GM23338 (cell line): Measurements from ENCODE around the gene ZNF333.

ENCODE experiments used
- CREB1 ChIP-seq: fragments of 250-450 bp; sonication (Bioruptor Pico); IDR thresholded peaks from 2 replicates; pipeline ENCODE4 v1.5.0; 2020; ENCODE audit warnings: low read depth, mild to moderate bottlenecking, moderate library complexity
- EZH2 ChIP-seq: fragments of 200-600 bp; sonication (generic); IDR thresholded peaks from one replicate; pipeline ENCODE4 v1.8.0; 2017; ENCODE audit warnings: antibody characterized with exemption, mild to moderate bottlenecking, low read depth; ENCODE audit not compliant: unreplicated experiment
- EZH2phosphoT487 ChIP-seq: fragments of 200-600 bp; sonication (generic); IDR thresholded peaks from one replicate; pipeline ENCODE4 v1.8.1; 2018; ENCODE audit warnings: antibody characterized with exemption; ENCODE audit not compliant: unreplicated experiment
- JUNB ChIP-seq: IDR thresholded peaks from one replicate; pipeline ENCODE4 v1.6.1; 2016; ENCODE audit warnings: antibody characterized with exemption; ENCODE audit not compliant: unreplicated experiment
- NANOG ChIP-seq: IDR thresholded peaks from 2 replicates; pipeline ENCODE4 v1.6.1; 2016; ENCODE audit warnings: antibody characterized with exemption, borderline replicate concordance
- POLR2AphosphoS5 ChIP-seq: IDR thresholded peaks from 2 replicates; pipeline ENCODE4 v1.6.1; 2016; ENCODE audit warnings: antibody characterized with exemption, low read depth
- STAT1 ChIP-seq: IDR thresholded peaks from one replicate; pipeline ENCODE4 v1.6.1; 2016; ENCODE audit warnings: antibody characterized with exemption; ENCODE audit not compliant: unreplicated experiment
- ZNF114 ChIP-seq: fragments of 250-450 bp; sonication (Bioruptor Pico); IDR thresholded peaks from 2 replicates; pipeline ENCODE4 v1.5.0; 2020; ENCODE audit warnings: mild to moderate bottlenecking, moderate library complexity
- ZNF331 ChIP-seq: fragments of 250-450 bp; sonication (Bioruptor Pico); IDR thresholded peaks from 2 replicates; pipeline ENCODE4 v1.5.0; 2020; ENCODE audit warnings: low read depth, mild to moderate bottlenecking, moderate library complexity
- TF ChIP-seq, protein P1 (sequence below), 2 experiments: fragments of 200-600 bp in 1 of 2; sonication (generic) in 1 of 2; conservative IDR thresholded peaks; 2 replicates each; pipeline versions ENCODE4 v1.5.1 to v1.6.1; 2016 to 2017; ENCODE audit warnings: antibody characterized with exemption in 2 of 2, low read depth in 2 of 2, mild to moderate bottlenecking in 2 of 2, moderate library complexity in 1 of 2
- TF ChIP-seq, protein P2 (sequence below): IDR thresholded peaks from one replicate; pipeline ENCODE4 v1.6.1; 2018; ENCODE audit warnings: antibody characterized with exemption; ENCODE audit not compliant: unreplicated experiment
- TF ChIP-seq, protein P3 (sequence below): IDR thresholded peaks from 2 replicates; pipeline ENCODE4 v1.6.1; 2016; ENCODE audit warnings: antibody characterized with exemption

DNA sequence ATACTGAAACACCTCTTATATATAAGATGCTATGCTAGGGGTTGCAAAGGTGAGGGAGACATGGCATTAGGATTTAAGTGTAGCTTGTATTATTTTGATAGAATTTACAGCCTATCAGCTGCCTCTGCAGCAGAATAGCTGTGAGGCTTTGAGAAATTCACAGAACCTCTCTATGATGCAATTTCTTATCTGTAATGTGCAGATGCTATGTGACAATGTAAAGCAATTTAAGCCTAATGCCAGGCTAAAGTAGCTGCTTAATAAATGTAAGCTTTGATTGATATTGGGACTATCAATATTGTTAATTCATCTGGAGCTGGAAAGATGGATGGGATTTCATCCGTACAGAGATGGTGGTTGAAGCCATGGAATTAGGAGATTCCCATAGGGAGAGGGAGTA lies 16.8 kb upstream of the ZNF333 start:
- no peak for TF ChIP-seq EZH2
- TF ChIP-seq, protein P1, sequence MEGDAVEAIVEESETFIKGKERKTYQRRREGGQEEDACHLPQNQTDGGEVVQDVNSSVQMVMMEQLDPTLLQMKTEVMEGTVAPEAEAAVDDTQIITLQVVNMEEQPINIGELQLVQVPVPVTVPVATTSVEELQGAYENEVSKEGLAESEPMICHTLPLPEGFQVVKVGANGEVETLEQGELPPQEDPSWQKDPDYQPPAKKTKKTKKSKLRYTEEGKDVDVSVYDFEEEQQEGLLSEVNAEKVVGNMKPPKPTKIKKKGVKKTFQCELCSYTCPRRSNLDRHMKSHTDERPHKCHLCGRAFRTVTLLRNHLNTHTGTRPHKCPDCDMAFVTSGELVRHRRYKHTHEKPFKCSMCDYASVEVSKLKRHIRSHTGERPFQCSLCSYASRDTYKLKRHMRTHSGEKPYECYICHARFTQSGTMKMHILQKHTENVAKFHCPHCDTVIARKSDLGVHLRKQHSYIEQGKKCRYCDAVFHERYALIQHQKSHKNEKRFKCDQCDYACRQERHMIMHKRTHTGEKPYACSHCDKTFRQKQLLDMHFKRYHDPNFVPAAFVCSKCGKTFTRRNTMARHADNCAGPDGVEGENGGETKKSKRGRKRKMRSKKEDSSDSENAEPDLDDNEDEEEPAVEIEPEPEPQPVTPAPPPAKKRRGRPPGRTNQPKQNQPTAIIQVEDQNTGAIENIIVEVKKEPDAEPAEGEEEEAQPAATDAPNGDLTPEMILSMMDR (conservative IDR thresholded peaks at IDR 0.05; ENCODE audit: low read depth in 2 of 2) = no peak
- TF ChIP-seq POLR2AphosphoS5 = no peak
- TF ChIP-seq, protein P2, sequence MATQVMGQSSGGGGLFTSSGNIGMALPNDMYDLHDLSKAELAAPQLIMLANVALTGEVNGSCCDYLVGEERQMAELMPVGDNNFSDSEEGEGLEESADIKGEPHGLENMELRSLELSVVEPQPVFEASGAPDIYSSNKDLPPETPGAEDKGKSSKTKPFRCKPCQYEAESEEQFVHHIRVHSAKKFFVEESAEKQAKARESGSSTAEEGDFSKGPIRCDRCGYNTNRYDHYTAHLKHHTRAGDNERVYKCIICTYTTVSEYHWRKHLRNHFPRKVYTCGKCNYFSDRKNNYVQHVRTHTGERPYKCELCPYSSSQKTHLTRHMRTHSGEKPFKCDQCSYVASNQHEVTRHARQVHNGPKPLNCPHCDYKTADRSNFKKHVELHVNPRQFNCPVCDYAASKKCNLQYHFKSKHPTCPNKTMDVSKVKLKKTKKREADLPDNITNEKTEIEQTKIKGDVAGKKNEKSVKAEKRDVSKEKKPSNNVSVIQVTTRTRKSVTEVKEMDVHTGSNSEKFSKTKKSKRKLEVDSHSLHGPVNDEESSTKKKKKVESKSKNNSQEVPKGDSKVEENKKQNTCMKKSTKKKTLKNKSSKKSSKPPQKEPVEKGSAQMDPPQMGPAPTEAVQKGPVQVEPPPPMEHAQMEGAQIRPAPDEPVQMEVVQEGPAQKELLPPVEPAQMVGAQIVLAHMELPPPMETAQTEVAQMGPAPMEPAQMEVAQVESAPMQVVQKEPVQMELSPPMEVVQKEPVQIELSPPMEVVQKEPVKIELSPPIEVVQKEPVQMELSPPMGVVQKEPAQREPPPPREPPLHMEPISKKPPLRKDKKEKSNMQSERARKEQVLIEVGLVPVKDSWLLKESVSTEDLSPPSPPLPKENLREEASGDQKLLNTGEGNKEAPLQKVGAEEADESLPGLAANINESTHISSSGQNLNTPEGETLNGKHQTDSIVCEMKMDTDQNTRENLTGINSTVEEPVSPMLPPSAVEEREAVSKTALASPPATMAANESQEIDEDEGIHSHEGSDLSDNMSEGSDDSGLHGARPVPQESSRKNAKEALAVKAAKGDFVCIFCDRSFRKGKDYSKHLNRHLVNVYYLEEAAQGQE = no peak
- TF ChIP-seq EZH2phosphoT487 = no peak
- no peak for TF ChIP-seq CREB1 (CRISPR knock-in tag)
- no peak for TF ChIP-seq STAT1
- no peak for TF ChIP-seq ZNF331 (CRISPR knock-in tag)
- TF ChIP-seq ZNF114 = no peak
- TF ChIP-seq NANOG = no peak
- no peak for TF ChIP-seq JUNB
- TF ChIP-seq, protein P3, sequence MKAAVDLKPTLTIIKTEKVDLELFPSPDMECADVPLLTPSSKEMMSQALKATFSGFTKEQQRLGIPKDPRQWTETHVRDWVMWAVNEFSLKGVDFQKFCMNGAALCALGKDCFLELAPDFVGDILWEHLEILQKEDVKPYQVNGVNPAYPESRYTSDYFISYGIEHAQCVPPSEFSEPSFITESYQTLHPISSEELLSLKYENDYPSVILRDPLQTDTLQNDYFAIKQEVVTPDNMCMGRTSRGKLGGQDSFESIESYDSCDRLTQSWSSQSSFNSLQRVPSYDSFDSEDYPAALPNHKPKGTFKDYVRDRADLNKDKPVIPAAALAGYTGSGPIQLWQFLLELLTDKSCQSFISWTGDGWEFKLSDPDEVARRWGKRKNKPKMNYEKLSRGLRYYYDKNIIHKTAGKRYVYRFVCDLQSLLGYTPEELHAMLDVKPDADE = no peak
